GM21367 (cell line): ENCODE results near the gene RRAGB.
"Not testable (repeated sequence)": the region's sequence is repeated elsewhere in the genome, so short reads cannot be mapped to it uniquely, and the experiment has no call there.

ENCODE experiments used
- ATAC-seq: cut with Tn5 transposase; IDR thresholded peaks from one replicate; pipeline ENCODE4 v1.9.1; 2021; ENCODE audit not compliant: unreplicated experiment

RRAGB gene

DNA sequence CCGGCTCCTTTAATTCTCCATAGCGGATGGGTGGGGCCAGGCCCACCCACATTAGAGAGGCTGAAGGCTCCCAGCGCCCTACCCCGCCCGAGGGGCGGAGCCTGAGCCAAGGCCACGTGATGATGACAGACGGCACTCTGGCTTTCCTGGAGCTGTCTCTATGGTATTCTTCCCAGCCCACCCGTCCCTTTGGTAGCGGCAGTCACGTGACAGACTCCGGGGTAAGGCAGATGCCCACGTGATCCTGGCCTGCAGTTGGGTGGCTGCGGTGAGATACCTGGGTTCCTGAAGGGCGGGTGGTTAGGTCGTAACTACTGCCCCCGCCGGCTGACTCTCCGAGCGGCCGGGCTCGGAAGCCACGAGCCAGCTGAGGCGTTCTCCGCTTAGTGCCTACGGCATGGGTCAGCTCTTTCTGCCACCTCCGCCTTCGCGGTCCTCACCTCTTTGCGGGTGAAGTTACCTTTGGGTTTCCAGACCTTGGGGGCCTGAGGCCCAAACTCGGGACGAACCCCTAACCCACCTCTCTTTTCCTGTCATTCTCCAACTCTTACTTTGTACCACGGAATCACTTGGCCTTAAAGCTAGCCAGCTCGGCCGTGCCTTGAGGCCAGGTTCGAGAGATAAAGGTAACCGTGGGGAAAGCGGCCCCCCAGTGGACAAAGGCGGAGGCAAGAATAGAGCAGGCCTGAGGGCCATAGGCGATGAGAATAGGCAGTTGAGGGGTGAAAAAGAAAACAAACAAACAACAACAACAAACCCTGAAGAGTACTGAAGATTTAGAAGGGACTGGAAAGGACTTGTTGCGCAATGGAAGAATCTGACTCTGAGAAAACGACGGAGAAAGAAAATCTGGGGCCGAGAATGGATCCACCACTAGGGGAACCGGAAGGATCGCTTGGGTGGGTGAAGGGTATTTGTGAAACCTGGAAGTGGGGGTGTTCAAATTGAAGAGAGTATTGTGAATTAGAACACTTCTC lies at the start of gene RRAGB:
RRAGB (plus strand) TSS at position 229 of the 977 bp plus-strand sequence; CDS start at position 808, 579 bp downstream.
- ATAC-seq: peak; percentile 96

GRCh38 chrX:55668084-55668483 lies 49.5 kb upstream of the RRAGB start:
- ATAC-seq: no peak

DNA sequence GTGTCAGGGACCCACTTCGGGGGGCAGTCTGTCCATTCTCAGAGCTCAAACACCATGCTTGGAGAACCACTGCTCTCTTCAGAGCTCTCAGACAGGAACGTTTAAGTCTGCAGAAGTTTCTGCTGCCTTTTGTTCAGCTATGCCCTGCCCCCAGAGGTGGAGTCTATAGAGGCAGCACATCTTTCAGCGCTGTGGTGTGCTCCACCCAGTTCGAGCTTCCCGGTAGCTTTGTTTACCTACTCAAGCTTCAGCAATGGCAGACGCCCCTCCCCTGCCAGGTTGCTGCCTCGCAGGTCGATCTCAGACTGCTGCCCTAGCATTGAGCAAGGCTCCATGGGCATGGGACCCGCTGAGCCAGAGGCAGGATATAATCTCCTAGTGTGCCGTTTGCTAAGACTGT lies 29.0 kb upstream of the RRAGB start:
- not testable (repeated sequence) for ATAC-seq

GRCh38 chrX:55695227-55696018 lies 22.1 kb upstream of the RRAGB start:
- no peak for ATAC-seq

DNA sequence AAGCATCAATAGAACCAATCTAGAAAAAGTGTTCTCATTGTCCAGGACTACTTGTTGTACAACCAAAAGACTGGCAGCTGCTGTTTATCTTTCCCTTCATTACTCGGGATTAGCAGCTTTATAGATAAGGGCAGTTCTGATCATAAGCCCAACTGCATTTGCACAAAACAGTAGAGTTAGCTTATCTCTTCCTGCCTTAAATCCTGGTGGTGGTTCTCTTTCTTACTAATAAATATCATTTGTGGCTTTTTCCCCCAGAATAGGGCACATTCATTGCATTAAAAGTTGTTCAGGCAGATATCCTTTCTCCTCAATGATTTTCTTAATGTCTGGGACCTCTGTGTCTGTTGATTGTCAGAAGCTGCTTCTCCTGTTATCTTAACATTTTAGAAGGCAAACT lies 20.2 kb upstream of the RRAGB start:
- ATAC-seq: no peak

- no peak for ATAC-seq
Observed at GRCh38 chrX:55702671-55703070, 14.9 kb upstream of the RRAGB start.

DNA sequence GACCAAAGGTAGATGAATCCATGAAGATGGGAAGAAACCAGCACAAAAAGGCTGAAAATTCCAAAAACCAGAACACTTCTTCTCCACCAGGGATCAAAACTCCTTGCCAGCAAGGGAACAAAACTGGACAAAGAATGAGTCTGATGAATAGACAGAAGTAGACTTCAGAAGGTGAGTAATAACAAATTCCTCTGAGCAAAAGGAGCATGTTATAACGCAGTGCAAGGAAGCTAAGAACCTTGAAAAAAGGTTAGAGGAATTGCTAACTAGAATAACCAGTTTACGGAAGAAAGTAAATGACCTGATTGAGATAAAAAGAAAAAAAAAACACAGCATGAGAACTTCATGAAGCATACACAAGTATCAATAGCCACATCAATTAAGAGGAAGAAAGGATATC lies 14.1 kb upstream of the RRAGB start:
- not testable (repeated sequence) for ATAC-seq

GRCh38 chrX:55705066-55705465 lies 12.5 kb upstream of the RRAGB start:
- not testable (repeated sequence) for ATAC-seq

DNA sequence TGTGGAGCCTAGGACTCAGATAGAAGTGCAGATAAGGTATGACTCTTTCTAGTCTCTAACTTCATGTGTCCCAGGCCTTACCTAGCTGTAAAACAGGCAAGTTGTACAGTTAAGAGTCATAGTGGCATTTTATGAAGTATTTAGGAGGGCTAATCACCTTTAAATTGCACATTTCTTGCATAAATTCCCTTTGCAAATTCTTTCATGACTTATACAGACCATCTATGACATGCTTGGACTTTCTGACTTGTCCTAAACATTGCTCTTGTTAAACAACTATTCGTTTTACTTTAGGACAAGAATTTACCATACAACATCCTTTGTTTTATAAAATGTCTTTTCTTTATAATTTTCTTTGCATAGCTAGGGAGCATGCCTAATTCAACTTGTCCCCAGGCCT lies 7.8 kb upstream of the RRAGB start:
- ATAC-seq: no peak

- no peak for ATAC-seq
Observed at GRCh38 chrX:55710701-55711100, 6.8 kb upstream of the RRAGB start.

GRCh38 chrX:55713631-55714030 lies 3.9 kb upstream of the RRAGB start:
- no peak for ATAC-seq

DNA sequence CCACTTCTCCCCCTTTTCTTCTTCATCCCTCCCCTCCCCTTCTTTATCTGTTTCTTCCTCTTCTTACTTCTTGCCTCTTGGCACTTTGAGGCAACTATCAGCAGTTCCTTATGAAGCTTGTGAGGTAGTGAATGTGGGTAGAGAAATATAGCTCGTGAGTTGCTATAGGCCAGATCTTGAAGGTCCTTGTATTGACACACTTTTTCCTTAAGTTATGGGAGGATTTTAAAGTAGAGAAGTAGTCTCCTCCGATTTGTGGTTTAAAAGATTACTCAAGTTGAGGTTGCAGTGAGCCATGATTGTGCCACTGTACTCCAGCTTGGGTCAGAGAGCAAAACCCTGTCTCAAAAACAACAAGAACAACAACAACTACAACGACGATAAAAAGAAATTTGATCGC lies 3.4 kb upstream of the RRAGB start:
- no peak for ATAC-seq

DNA sequence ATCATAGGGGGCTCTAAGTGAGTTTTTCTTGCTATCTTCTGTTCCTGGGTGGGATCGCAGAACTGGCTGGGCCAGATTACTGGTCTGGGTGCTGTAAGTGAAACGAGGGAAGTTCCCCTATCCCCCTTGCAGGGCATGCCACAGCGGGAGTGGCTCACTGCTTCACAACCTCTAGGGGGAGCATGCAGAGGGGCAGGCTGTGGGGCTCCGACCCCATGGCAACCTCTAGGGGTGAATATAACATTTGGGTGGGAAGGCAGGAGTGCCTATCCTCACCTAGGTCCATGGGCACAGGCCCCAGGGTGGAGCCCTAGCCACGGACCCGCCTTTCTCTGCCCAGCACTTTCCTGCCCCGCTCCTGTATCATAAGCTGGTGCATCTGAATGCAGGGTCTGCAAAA lies 1.7 kb upstream of the RRAGB start:
- no peak for ATAC-seq

DNA sequence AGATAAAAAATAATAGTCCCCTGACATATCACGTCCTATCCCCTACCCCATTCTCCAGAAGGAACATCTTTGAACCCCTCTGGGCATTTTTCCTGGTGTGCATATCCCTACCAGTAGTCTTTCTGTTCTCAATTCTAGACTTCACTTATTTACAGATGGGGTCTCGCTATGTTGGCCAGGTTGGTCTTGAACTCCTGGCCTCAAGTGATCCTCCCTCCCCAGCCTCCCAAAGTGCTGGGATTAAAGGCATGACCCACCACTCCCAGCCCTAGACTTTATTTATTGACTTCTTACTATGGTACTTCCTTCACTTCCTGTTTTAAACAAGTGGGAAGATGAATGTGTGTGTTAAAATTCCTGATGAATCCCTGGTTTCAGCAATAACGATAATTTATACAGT lies 612 bp upstream of the RRAGB start:
- ATAC-seq: no peak

GRCh38 chrX:55731826-55732225 lies 14.3 kb downstream of the RRAGB start:
- ATAC-seq: no peak

GRCh38 chrX:55738969-55739368 lies 21.4 kb downstream of the RRAGB start:
- ATAC-seq: no peak

GRCh38 chrX:55742649-55743048 lies 25.1 kb downstream of the RRAGB start:
- no peak for ATAC-seq

DNA sequence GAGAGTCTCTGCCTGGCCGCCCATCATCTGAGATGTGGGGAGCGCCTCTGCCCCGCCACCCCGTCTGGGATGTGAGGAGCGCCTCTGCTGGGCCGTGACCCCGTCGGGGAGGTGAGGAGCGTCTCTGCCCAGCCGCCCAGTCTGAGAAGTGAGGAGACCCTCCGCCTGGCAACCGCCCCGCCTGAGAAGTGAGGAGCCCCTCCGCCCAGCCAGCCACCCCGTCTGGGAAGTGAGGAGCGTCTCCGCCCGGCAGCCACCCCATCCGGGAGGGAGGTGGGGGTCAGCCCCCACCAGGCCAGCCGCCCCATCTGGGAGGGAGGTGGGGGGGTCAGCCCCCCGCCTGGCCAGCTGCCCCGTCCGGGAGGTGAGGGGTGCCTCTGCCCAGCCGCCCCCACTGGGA lies 30.9 kb downstream of the RRAGB start:
- not testable (repeated sequence) for ATAC-seq

DNA sequence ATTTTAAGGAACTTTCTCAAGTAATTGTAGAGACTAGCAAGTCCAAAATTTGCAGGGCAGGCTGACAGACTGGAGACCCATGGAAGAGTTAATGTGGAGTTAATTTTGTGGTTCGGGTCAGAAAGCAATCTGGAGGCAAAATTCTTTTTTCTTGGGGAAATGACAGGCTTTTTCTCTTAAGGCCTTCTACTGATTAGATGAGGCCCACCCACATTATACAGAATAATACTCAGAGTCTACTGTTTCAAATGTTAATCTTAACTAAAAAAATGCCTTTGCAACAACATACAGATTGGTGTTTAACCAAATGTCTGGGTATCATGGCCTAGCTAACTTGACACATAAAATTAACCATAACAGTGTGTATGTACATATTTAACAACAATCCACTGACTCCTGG lies 32.7 kb downstream of the RRAGB start:
- ATAC-seq: no peak

DNA sequence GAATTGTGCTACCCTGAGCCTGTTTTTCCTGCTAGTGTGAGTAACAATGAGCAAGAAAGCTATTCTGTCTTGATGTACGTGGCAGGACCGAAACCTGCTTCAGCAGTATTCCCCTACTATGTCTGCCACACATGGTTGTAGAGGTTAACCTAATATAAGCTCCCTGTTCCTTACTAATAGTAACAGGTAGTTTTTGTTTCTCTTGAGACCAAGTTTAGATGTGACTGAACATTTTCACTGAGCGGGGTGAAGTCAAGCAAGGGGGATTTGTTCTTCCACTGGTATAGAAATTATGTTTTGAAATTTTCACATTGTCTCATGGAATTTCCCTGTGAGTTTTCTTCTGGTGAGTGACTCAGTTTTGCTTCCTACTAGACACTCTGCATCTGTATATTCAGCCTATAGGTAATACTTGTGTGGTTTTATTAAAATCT lies 37.3 kb downstream of the RRAGB start:
- peak; percentile 85 for ATAC-seq

DNA sequence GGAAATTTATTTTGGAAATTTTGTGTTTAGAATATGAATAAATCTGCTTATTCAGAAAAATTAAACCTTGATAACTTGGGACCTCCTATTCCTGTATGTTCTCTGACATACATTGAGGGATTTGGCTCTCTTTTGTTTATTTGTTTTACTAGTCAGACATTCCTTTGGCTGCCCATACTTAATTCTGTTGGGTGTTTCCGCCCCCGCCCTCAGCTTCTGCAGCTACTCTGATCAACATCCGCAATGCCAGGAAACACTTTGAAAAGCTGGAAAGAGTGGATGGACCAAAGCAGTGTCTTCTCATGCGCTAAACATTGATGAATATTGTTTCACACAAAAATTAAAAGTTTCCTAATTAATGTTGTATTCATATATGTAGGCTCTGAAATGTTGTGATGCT lies 40.5 kb downstream of the RRAGB start:
- ATAC-seq: no peak

DNA sequence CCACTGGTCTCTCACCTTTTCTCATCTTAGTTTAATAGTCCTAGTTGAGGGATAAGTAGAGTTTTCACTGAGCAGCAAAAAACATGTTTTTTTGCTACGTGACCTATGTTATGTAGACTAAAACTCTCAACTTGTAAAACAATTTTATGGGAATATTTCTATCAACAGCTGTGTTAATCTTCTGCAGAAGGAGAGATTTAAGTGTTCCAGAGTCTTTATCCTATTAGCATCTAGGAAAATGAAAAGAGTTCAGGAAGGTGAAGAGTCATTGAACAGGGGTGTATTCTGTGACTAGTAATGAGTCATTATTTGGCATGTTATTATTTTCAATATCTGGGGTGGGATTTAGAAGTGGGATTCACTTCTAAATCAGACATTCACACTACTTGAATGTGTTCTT lies 41.9 kb downstream of the RRAGB start:
- ATAC-seq: no peak
